CD4-positive, alpha-beta T cell treated with Interleukin-17A for 1 hour (primary cell): ENCODE results near the gene AMIGO2.
"Not testable (repeated sequence)": the region's sequence is repeated elsewhere in the genome, so short reads cannot be mapped to it uniquely, and the experiment has no call there.

Experiments
- DNase-seq: peaks from one replicate; pipeline ENCODE4 v3.0.0-alpha.2; 2020

The AMIGO2 gene, protein sequence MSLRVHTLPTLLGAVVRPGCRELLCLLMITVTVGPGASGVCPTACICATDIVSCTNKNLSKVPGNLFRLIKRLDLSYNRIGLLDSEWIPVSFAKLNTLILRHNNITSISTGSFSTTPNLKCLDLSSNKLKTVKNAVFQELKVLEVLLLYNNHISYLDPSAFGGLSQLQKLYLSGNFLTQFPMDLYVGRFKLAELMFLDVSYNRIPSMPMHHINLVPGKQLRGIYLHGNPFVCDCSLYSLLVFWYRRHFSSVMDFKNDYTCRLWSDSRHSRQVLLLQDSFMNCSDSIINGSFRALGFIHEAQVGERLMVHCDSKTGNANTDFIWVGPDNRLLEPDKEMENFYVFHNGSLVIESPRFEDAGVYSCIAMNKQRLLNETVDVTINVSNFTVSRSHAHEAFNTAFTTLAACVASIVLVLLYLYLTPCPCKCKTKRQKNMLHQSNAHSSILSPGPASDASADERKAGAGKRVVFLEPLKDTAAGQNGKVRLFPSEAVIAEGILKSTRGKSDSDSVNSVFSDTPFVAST

DNA sequence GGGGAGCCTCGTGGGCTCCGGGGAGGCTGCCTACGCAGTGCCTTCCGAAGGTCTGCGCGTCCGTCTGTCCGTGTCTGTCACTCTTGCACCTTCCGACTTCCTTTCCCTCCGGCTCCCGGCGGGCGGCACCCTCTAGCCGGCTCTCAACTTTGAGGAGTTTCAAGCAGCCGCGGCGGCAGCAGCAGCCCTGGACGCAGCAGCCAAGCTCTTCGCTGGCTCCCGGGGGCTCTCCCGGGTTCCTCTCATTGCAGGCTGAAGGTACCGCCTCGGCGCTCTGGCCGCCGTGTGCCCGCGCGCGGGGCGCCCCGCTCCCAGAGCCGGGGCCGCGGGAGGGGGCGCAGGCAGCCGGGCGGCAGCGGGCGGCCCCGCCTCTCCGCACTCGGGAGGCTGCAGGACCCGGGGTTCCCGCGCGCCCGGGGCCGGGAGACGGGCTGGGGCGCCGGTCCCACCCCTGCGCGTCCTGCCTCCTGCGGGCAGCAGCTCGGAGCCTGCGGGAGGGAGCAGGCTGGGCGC is at the start of gene AMIGO2, which contains the start of gene PCED1B:
TSS of gene AMIGO2 (minus strand) at position 492 of the 513 bp plus-strand sequence. CDS start 957 bp downstream, outside the sequence.
TSS of gene PCED1B (plus strand) at position 154 of the 513 bp plus-strand sequence. CDS start 155,443 bp downstream, outside the sequence.
- peak; percentile 66 for DNase-seq

DNA sequence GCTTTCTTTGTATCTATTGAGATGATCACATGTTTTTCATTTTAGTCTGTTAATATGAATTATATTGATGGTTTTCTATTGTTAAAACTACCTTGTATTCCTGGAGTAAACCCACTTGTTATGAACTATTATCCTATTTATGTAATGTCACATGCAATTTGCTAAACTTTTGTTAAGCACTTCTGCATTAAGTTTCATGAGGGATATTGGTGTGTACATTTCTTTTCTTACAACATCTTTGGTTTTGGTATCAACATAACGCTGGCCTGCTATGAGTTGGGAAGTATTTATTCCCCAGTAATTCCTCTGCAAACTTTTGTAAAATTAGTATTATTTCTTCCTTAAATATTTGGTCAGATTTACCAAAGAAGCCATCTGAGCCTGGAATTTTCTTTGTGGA is 46.5 kb upstream of the AMIGO2 start:
- no peak for DNase-seq

DNA sequence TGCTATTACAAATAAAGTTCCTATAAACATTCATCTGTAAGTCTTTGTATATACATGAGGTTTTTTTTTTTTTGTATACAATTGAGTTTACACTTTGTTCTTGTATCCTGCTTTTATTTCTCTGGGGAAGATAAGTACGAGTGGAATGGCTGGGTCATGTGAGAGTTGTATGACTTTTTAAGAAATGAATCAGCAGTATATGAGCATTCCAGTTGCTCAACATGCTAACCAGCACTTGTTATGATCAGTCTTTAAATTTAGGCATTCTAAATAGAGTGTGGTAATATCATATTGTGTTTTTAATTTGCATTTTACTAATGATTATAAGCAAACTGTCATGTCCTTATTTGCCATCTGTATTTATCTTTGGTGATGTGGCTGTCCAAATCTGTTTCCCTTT is 44.7 kb upstream of the AMIGO2 start:
- DNase-seq = no peak

DNA sequence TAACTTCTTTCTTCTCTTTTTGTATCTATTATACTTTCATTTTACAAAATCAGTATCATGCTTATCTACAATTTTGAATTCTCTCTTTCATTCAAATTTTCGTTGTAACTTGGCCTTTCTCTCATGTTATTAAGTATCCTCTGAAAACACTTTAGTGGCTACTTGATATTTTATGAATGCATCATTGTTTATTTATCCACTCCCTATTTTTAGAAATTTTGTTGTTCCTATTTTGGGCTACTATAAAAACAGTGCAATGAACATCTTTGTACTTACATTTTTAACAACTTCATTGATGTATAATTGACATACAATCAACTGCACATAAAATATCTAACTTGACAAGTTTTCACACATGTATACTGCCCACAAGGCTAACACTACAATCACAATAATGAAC is 44.0 kb upstream of the AMIGO2 start:
- no peak for DNase-seq

DNA sequence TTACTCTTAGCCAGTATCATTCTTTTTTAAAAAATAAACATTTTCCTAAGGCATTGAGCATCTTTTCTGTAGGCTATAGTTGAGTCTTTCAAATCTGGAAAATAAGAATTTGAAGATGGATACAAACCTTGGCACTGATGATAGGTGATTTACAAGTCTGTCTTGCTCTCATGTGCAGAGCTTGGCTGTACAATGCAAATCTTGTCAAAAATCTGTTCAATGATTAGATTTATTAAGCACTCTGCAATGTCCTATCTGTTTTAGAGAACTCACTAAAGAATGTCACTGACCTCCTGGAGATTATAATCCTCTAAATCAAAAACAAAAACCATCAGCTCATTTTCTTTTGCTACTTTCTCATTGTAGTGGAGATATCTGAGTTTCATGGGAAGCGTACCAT is 42.8 kb upstream of the AMIGO2 start:
- DNase-seq = no peak

DNA sequence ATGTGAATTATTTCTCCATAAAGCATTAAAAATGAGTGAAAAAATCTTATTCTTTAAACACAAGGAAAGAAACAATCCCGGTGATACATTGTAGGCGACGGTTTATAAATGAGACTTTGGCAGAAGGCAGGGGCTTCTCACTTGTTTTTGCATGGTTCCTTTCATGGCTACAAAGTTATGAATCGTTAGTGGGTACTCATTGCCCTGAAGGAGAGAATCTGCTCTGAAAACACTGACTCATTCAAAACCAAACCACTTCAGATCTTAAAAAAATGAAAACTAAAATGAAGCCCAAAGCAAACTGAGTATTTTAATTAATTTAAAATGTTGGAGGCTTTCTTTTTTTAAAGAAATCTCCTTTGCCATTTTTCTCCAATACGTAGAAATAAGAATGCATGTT is 41.4 kb upstream of the AMIGO2 start:
- DNase-seq = no peak

DNA sequence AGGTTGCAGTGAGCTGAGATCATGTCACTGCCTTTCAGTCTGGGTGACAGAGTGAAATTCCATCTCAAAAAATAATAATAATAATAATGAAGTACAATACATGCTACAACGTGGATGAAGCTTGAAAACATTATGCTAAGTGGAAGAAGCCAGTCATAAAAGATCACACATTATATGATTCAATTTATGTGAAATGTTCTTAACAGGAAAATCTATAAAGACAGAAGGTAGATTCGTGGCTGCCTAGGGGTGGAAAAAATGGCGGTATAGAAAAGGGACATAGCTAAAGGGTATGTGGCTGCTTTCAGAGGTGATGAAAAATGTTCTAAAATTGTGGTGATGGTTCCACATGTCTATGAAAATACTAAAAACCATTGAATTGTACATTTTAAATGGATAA is 41.0 kb upstream of the AMIGO2 start:
- no peak for DNase-seq

DNA sequence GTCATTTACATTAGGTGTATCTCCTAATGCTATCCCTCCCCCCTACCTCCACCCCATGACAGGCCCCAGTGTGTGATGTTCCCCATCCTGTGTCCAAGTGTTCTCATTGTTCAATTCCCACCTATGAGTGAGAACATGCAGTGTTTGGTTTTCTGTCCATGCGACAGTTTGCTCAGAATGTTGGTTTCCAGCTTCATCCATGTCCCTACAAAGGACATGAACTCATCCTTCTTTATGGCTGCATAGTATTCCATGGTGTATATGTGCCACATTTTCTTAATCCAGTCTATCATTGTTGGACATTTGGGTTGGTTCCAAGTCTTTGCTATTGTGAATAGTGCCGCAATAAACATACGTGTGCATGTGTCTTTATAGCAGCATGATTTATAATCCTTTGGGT is 37.5 kb upstream of the AMIGO2 start:
- not testable (repeated sequence) for DNase-seq

DNA sequence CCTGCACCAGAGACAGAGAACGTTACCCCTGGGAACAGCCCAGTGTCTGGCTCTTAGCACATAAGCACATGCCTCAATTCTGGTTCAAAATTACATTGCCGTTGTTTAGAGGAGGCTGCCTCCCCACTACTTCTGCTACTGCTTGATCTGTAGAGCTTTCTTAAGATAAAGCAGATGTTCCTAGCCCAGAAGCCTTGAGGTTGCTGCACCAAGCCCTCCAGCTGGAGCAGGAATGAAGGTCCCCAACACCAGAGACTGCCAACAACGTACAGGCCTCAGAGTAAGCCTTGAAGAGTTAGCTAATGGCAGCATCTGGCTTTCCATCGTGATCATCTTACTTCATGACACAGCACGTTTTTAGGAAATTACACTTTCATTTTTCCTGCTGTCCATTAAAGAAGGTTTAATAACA is 34.7 kb upstream of the AMIGO2 start:
- no peak for DNase-seq

DNA sequence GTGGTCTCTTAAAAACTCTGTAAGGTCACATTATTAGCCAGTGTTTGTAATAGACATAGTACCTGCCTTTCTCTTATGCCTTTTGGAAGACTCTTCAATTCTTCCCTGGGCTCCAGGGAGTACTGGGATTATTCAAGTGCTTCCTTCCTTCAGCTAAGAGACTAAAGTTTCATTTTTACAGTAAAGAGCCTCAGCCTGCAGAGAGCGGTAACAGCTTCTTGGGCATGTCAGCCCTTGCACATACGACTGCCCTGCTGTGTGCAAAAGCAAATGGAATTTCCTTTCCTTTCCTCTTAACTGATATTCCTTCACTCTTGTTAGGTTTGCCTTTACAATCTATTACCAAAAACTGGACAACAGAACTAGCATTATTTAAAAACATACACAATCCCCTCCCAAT is 32.9 kb upstream of the AMIGO2 start:
- DNase-seq = no peak

DNA sequence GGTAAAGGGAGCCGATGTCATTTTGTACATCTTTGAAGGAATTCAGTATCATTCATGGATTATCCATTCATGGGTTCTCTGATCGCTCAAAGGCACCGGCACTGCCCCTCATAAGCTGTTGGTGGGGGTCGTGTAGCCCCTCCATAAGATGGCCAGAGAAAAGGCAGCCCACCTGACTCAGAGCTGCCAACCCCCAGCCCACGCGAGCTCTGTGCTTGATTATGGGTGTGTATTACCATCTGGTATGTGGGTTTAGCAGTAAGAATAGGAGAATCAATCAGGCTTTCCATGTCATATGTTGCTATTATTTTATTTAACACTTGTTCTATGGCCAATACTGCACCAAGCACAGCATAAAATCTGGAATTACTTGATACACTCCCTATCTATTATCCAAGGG is 32.1 kb upstream of the AMIGO2 start:
- no peak for DNase-seq

DNA sequence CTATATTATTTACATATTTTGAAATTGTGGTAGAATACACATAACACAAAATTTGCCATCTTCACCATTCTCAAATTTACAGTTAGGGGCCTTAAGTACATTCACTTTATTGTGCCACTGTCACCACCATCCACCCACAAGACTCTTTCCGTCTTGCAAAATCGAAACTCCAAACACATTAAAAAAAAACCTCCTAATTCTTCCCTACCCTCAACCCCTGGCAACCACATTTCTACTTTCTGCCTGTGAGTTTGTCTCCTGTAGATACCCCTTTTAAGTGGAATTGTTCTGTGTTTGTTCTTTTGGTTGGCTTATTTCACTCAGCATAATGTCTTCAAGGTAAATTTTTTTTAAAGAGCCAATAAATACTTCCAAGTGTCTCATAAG is 31.6 kb upstream of the AMIGO2 start:
- DNase-seq = peak; percentile 34

DNA sequence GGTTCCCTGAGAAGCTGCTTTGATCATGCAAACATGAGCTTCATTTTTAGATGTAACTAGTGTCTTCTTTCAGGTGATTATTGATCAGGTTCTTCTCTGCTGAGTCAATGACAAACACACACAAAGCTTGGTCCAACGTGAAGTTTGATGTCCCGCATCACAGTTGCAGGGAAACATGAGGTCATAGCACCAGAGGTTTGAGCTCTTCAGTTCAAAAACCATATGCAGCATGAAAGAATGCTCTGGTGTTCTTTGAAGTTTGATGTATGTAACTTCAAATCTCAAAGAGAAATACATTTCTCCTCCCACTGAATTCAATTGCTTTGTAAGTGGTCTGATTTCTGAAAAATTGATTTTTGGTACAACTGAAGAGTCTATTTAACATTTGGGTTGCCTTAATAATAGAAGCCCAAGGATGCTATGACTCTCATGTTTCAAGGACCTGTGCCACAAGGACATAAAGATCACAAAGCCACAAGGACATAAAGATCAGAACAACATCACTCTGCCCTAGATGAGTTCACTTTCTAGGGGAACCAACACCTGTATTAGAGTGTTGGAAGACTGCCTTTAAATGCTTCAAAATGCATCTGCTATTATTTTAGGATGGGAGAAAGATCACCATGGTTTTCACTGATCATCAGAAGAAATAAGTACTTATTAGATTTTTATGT is 31.1 kb upstream of the AMIGO2 start:
- peak; percentile 4 for DNase-seq

DNA sequence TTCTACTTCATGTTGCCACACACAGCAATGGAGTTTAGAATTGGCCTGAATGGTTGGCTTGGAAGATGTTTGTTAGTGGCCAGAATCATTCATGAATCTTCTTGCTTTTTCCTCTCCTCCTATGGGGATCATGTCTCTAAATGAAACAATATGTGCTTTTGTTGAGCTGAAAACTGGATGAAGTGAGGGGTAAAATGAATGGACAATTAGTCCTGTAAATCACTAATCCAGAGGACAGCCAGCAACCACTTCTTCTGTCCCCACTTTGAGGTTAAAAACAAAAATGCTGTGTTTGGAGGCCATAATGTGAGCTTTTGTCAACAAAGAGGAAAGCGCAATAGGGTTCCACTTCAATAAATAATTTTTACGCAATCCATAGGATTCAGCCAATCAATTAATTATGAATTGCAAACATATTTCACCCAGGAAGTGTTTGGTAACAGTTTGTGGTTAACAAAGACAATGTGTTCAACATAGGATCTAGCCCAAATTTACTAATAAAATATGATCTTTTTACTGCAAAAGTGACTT is 30.3 kb upstream of the AMIGO2 start:
- DNase-seq = no peak

DNA sequence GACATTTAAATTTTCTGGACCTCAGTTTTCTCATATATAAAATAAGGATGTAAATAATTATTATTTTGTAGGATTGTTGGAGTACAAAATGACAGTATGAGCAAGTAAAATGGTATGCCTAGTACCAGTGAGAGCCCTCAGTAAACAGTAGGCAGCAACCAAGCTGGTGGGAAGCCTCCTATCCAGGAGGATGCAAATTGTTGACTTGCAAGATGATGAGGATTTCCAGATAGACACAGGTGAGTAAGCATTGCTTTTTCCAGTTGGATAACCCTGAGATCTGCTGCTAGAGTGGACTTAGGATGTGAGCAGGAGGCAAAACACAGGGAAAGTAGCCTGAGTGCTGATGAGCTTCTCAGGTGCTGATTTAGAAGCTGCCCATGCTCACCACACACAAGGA is 28.2 kb upstream of the AMIGO2 start:
- DNase-seq = no peak

DNA sequence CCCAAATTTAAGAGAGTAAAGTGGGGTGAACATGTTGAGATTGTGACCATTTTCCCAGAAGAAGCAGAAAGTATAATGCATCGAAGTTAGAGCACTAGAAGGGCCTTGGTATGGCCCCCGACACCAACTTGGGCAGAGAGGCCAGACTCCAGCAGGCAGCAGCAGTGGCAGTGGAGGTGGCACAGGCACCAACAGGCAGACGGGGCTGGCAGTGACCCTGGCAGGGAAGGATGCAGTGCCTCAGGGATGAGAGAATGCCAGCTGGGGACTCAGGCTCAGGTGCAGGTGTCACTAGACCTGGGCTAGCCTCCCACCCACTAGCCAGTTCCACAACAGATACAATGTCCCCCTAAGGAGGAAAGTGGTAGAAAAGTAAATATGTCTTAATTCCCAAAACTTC is 27.7 kb upstream of the AMIGO2 start:
- DNase-seq = no peak

DNA sequence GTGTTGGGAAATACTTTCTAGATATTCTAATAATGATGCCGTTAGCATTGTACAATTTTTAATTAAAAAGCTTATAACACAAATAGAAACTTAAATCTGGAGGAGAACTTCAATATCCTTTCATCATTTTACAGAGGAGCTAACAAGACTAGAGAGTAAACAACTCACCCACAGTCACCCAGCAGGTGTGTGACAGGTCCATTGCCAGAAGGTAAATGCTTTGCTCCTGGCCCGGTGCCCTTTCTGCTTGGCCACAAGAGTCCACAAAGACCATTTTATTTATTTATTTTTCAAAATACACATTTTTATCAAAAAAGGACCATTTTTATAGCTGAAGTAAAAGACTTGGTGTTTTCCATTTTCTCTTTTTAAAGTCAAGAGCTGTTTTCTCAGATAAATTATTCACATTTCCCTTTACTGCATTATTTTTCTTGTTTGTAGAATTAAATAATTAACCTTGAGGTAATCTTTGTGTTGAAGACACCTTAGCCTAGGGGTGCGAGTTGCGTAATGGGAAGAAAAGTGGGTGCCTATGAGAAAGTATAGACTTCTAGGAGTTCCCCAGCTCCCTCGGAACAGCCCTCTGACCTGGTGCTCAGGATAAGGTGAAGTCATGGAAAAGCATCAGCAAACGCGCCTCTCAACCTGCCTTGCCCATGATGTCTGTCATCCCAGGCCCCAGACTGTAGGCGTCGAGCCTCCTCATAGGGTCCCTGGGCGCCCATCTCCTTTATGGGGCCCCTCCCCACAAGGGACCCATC is 26.3 kb upstream of the AMIGO2 start:
- no peak for DNase-seq

DNA sequence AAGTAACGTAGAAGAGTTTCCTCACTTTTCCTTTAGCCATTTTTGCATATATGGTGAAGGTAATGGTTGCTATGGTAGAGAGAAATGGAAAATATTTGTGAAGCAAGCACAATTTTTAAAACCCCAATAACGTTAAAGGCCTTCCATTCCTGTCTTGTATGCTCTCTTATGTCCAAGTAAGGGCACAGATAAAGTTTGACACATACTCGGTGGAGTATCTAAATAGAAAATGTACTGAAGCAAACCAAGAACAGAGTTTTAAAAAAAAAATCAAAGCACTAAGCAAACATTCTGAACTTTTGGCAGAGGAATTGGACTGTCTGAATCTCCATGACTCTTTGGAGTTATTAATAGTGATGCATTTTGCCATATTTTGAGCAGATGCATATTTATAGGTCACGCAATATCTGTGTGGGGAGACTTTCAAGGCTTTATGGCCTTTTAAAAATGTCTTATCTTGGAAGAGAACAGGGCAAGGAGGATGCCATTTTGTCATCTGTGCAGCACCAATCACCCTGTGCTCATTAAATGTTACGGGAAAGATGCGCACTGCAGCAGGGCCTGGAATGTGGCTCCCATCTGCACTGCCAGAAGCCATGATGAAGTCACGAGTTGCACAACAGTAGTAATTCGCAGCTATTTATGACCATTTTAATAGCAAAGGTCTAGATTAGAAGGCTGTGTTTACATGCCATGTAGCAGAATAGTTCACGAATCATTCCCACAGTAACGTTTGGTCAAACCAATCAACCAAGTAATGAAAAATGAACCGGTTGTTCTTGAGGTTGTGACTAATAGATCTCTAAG is 23.3 kb upstream of the AMIGO2 start:
- no peak for DNase-seq

DNA sequence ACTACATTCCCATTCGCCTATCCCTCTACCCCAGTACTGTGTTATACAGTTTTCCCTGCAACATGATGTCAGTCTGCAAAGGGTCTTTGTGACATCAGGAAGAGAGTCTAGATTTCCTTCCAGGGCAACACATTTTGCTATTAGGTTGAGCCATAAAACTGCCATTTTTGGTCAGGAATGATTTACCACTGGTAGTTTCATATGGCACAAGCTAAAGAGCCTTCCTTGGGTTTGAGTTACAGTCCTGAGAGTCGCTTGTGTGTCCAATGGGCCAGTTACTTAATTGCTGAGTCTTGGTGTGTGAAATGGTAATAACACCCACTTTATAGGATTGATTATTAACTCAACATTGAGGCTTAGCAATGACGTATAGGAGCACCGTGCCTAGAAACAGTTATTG is 22.6 kb upstream of the AMIGO2 start:
- no peak for DNase-seq

DNA sequence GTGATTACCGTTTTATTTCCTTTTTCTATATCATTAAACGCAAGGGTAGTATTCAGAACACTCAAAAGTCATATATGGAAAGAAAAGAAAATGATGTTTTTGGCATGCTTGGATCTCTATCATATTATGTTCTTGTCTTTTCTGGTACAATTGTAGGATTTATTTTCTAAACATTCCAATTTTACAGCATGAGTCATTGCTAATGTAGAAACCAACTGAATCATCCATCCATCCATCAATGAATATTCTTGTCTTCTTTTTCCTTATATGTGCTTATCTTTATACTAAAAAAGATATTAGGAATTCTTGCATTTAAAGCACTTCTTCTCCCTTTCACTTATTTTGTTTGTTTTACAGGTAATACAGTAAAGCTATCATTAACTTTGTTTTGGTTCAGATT is 20.4 kb upstream of the AMIGO2 start:
- DNase-seq = no peak

DNA sequence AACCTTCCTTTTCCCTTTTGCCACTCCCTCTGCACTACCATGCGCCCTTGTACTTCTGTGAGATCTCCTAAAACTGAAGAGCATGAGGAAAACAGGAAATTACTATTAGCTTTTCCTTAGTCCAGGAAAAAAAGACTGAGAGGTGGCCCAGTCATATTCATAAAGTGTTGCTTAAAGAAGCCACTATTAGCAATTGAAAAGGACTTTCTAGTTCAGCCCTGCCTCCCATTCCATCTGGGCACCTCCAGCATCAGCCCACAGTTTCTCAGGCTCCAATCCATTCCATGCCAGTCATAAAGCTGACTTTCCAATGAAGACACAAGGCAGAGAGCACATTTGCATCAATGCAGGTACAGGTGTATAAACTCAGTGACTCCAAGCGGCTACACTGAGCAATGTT is 19.9 kb upstream of the AMIGO2 start:
- no peak for DNase-seq

DNA sequence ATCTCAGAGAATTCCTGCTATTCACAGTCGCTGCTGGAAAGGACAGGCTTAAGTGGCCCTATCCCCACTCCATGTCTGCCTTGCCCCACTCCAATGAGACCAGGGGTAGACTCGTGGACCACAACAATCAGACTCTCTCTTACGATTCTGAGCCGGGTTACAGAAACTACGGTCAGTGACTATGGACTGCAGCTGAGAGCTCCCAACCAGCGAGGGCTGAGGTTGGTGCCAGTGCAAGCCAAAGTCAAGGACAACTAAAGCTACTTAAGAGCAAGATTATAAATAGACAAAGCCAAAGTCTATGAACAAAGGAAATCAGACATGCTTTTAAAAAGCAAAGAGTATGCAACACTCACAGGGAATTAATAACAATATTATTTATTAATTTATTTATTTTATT is 18.3 kb upstream of the AMIGO2 start:
- no peak for DNase-seq
